NT2/D1 (cell line): ENCODE data around the gene SLC19A1.

Experiments used
- SUZ12 ChIP-seq: IDR thresholded peaks from 2 replicates; pipeline ENCODE4 v1.6.1; 2011; ENCODE audit not compliant: insufficient read length, insufficient read depth; ENCODE audit errors: extremely low read depth
- YY1 ChIP-seq: IDR thresholded peaks from 2 replicates; pipeline ENCODE4 v1.6.1; 2011; ENCODE audit not compliant: insufficient read length, insufficient read depth
- ZNF274 ChIP-seq: IDR thresholded peaks from 2 replicates; pipeline ENCODE4 v1.6.1; 2011; ENCODE audit warnings: mild to moderate bottlenecking, low read depth, low read length

DNA sequence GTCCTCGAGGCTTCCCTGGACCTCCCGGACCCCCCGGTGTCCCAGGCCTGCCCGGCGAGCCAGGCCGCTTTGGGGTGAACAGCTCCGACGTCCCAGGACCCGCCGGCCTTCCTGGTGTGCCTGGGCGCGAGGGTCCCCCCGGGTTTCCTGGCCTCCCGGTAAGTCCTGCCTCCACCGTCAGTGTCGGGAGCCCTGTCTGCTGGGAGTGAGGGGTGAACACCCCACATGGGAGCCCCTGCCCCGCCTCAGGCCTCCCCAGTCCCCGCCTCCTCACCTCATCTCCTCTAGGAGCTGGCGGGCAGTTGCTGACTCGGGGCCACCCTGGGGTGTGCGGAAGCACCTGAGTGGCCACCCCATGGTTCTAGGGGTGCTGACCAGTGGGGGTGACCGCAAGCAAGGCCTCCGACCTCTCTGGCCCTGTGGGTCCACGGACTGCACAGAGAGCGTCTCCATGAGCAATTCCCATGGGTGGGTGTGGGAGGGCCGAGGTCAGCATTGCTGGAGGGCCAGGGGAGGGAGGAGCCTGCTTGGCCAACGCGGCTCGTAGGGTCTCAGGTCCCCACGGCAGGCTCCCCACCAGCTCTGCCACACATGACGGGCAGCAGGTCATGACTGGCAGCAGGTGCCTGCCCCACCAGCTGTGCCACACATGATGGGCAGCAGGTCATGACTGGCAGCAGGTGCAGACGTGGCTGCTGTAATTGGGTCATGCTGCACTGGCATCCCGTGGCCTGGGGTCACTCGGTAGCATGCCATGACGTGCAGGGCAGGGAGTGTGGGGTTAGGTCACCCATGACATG is 61.3 kb downstream of the SLC19A1 start:
- TF ChIP-seq ZNF274, result no peak
- no peak for TF ChIP-seq YY1
- TF ChIP-seq SUZ12, result no peak
